ENCODE measurements around the gene TRIM38.
"Not testable (repeated sequence)": the region's sequence is repeated elsewhere in the genome, so short reads cannot be mapped to it uniquely, and the experiment has no call there.

Gene TRIM38

GRCh38 chr6:26008470-26008869 is 45.9 kb downstream of the TRIM38 start:
- in situ Hi-C loops (cut with MboI; ENCODE audit: low sequenced_read_pairs, unreplicated experiment): no loop called here
- TF ChIP-seq CTCF (IDR thresholded peaks at IDR 0.05; ENCODE audit: borderline replicate concordance, control extremely low read depth, extremely low read depth, insufficient read depth, missing control alignments): no peak
- DNase-seq (ENCODE audit: low spot score): no peak

GRCh38 chr6:26009817-26010216 is 47.2 kb downstream of the TRIM38 start:
- DNase-seq (ENCODE audit: low spot score): no peak
- in situ Hi-C loops (cut with MboI; ENCODE audit: low sequenced_read_pairs, unreplicated experiment): no loop called here
- no peak for TF ChIP-seq CTCF (IDR thresholded peaks at IDR 0.05; ENCODE audit: borderline replicate concordance, control extremely low read depth, extremely low read depth, insufficient read depth, missing control alignments)

- TF ChIP-seq CTCF (IDR thresholded peaks at IDR 0.05; ENCODE audit: borderline replicate concordance, control extremely low read depth, extremely low read depth, insufficient read depth, missing control alignments): no peak
- DNase-seq (ENCODE audit: low spot score): no peak
- in situ Hi-C loops (cut with MboI; ENCODE audit: low sequenced_read_pairs, unreplicated experiment): no loop called here
These were observed 49.5 kb downstream of the TRIM38 start for GRCh38 chr6:26012061-26012460.

- in situ Hi-C loops (cut with MboI; ENCODE audit: low sequenced_read_pairs, unreplicated experiment); DNase-seq (ENCODE audit: low spot score): not testable (repeated sequence)
These were observed 51.8 kb downstream of the TRIM38 start for GRCh38 chr6:26014386-26014785.

- in situ Hi-C loops (cut with MboI; ENCODE audit: low sequenced_read_pairs, unreplicated experiment): no loop called here
These were observed 53.8 kb downstream of the TRIM38 start for GRCh38 chr6:26016245-26016962.

GRCh38 chr6:26016963-26017631 is 54.5 kb downstream of the TRIM38 start:
- no peak for TF ChIP-seq CTCF (IDR thresholded peaks at IDR 0.05; ENCODE audit: borderline replicate concordance, control extremely low read depth, extremely low read depth, insufficient read depth, missing control alignments)
- in situ Hi-C loops (cut with MboI; ENCODE audit: low sequenced_read_pairs, unreplicated experiment): no loop called here
- DNase-seq (ENCODE audit: low spot score): no peak

More at GRCh38 chr6:26016245-26016962, 53.8 kb downstream of the TRIM38 start:
- TF ChIP-seq CTCF (IDR thresholded peaks at IDR 0.05; ENCODE audit: borderline replicate concordance, control extremely low read depth, extremely low read depth, insufficient read depth, missing control alignments): no peak
- DNase-seq (ENCODE audit: low spot score): no peak

- in situ Hi-C loops (cut with MboI; ENCODE audit: low sequenced_read_pairs, unreplicated experiment): no loop called here
- DNase-seq (ENCODE audit: low spot score): peak; percentile 62
- TF ChIP-seq CTCF (IDR thresholded peaks at IDR 0.05; ENCODE audit: borderline replicate concordance, control extremely low read depth, extremely low read depth, insufficient read depth, missing control alignments): no peak
These were observed 55.0 kb downstream of the TRIM38 start for GRCh38 chr6:26017632-26017966.
